K562 (cell line): ENCODE results near the gene PYY. TPM values are rescaled to one million over a fixed set of nuclear protein-coding genes. Genes with fewer than 3 reads are reported as not detected.

Experiments
- ATAC-seq: fragments of 200-7000 bp; cut with Tn5 transposase; 3 replicates; pipeline ENCODE4 v1.9.1; 2020; ENCODE audit warnings: moderate library complexity
- BruUV-seq: library from RNA; stranded (reverse); fragments of 400-500 nt; replicated peaks from 2 replicates; lab custom pipeline; 2021; lab: Mats Ljungman, UMichigan
- CTCF ChIA-PET: fragments of 300-600 bp; formaldehyde crosslinking; extraction: SDS; loops from one replicate; lab custom pipeline; 2021; ENCODE audit warnings: low intra/inter-chr PET ratio; lab: Yijun Ruan, JAX
- POLR2A ChIA-PET: fragments of 300-600, 350-650 bp; sonication (Branson Sonifier 250); formaldehyde crosslinking; extraction: SDS; loops from one replicate; lab custom pipeline; 2021; ENCODE audit warnings: antibody characterized with exemption, inconsistent platforms; lab: Yijun Ruan, JAX
- DNase-seq, 4 experiments: peaks; one replicate each; pipeline versions ENCODE4 v3.0.0 to v3.0.0-alpha.2; 2011 to 2018; ENCODE audit warnings: low spot score in 3 of 4, mixed read lengths in 3 of 4; ENCODE audit errors: extremely low read depth in 1 of 4
- FAIRE-seq: peaks from 2 replicates; lab custom pipeline; 2011; peaks lifted over from hg19 to GRCh38; lab: Jason Lieb, UNC
- H2AFZ ChIP-seq: 2 replicates; pipeline ENCODE4 v1.6.0; 2011; ENCODE audit warnings: low read depth, low read length, control low read depth, inconsistent platforms
- H3K27ac ChIP-seq: fragments of 200-600 bp; 3 replicates; pipeline ENCODE4 v1.8.0; 2011; ENCODE audit warnings: low read depth, mild to moderate bottlenecking, control low read depth, inconsistent platforms, low read length, moderate library complexity, mixed read lengths; ENCODE audit errors: extremely low read depth
- H3K27me3 ChIP-seq, 2 experiments: fragments of 300-600 bp in 1 of 2; 2 replicates in 1 of 2; 3 replicates in 1 of 2; pipeline versions ENCODE4 v1.6.0 to v1.8.0; 2011; ENCODE audit warnings: inconsistent platforms in 2 of 2, low read length in 2 of 2, mild to moderate bottlenecking in 1 of 2, mixed read lengths in 1 of 2, moderate library complexity in 1 of 2; ENCODE audit not compliant: control insufficient read depth in 2 of 2, insufficient read depth in 2 of 2
- H3K36me3 ChIP-seq: fragments of 300-600 bp; 3 replicates; pipeline ENCODE4 v1.8.0; 2011; ENCODE audit warnings: mild to moderate bottlenecking, low read length, inconsistent platforms; ENCODE audit not compliant: control insufficient read depth, insufficient read depth
- H3K4me1 ChIP-seq, 2 experiments: fragments of 200-600 bp in 1 of 2; replicated peaks in 1 of 2; 2 replicates in 1 of 2; 3 replicates in 1 of 2; pipeline versions ENCODE4 v1.5.1 to v1.8.0; 2011; ENCODE audit warnings: inconsistent platforms in 2 of 2, low read length in 2 of 2, mild to moderate bottlenecking in 1 of 2, mixed read lengths in 1 of 2, moderate library complexity in 1 of 2; ENCODE audit not compliant: control insufficient read depth in 2 of 2, insufficient read depth in 2 of 2
- H3K4me2 ChIP-seq: 2 replicates; pipeline ENCODE4 v1.6.1; 2011; ENCODE audit warnings: low read length, control low read depth, inconsistent platforms, mixed read lengths; ENCODE audit not compliant: insufficient read depth
- H3K4me3 ChIP-seq: fragments of 200-600 bp; sonication (generic), shearing (Covaris generic); 2 replicates; pipeline ENCODE4 v1.5.1; 2016; ENCODE audit warnings: control low read depth, inconsistent platforms
- H3K79me2 ChIP-seq: fragments of 200-600 bp; 3 replicates; pipeline ENCODE4 v1.8.0; 2011; ENCODE audit warnings: low read length, inconsistent platforms; ENCODE audit not compliant: control insufficient read depth, insufficient read depth
- H3K9ac ChIP-seq, 2 experiments: 2 replicates each; pipeline versions ENCODE4 v1.6.0 to v1.6.1; 2011; ENCODE audit warnings: low read depth in 2 of 2, low read length in 2 of 2, control low read depth in 1 of 2, inconsistent platforms in 1 of 2, mild to moderate bottlenecking in 1 of 2, mixed read lengths in 1 of 2; ENCODE audit not compliant: insufficient read depth in 1 of 2
- H3K9me1 ChIP-seq: one replicate; pipeline ENCODE4 v1.6.0; 2011; ENCODE audit warnings: inconsistent platforms, mild to moderate bottlenecking, low read length, moderate library complexity; ENCODE audit not compliant: control insufficient read depth, insufficient read depth
- H3K9me3 ChIP-seq: replicated peaks from 2 replicates; pipeline ENCODE4 v1.5.1; 2011; ENCODE audit warnings: low read depth, low read length, inconsistent platforms; ENCODE audit not compliant: control insufficient read depth, insufficient read depth
- H4K20me1 ChIP-seq: replicated peaks from 2 replicates; pipeline ENCODE4 v1.6.1; 2011; ENCODE audit warnings: low read length, inconsistent platforms, mixed read lengths; ENCODE audit not compliant: control insufficient read depth, insufficient read depth
- CAMTA2 ChIP-seq: fragments of 250-450 bp; sonication (Bioruptor Pico); conservative IDR thresholded peaks from 2 replicates; pipeline ENCODE4 v1.5.1; 2022
- ELF1 ChIP-seq: fragments of 200-800 bp; sonication (Bioruptor generic); IDR thresholded peaks from 2 replicates; pipeline ENCODE4 v1.6.1; 2016; ENCODE audit warnings: missing genetic modification characterization, missing compliant biosample characterization
- L3MBTL2 ChIP-seq: fragments of 450-650 bp; IDR thresholded peaks from 2 replicates; pipeline ENCODE4 v1.6.1; 2016; ENCODE audit warnings: mild to moderate bottlenecking, moderate library complexity
- MNT ChIP-seq, 2 experiments: fragments of 450-650 bp; conservative IDR thresholded peaks; 2 replicates each; pipeline ENCODE4 v1.6.1; 2017; ENCODE audit warnings: mild to moderate bottlenecking in 2 of 2, moderate library complexity in 2 of 2
- NCOA4 ChIP-seq: fragments of 450-650 bp; IDR thresholded peaks from 2 replicates; pipeline ENCODE4 v1.6.1; 2018; ENCODE audit warnings: mild to moderate bottlenecking; ENCODE audit not compliant: partially characterized antibody
- NFXL1 ChIP-seq: fragments of 450-650 bp; formaldehyde crosslinking; IDR thresholded peaks from 2 replicates; pipeline ENCODE4 v1.4.0; 2021; ENCODE audit warnings: mild to moderate bottlenecking
- PHB2 ChIP-seq: fragments of 450-650 bp; IDR thresholded peaks from 2 replicates; pipeline ENCODE4 v1.6.1; 2017; ENCODE audit warnings: low read depth
- RBM39 ChIP-seq: fragments of 200-400 bp; formaldehyde crosslinking; optimal IDR thresholded peaks from 2 replicates; pipeline ENCODE3; 2018; ENCODE audit warnings: low read depth, low read length
- SAFB ChIP-seq: fragments of 200-400 bp; formaldehyde crosslinking; IDR thresholded peaks from 2 replicates; pipeline ENCODE4 v1.6.1; 2017; ENCODE audit warnings: low read depth, low read length, borderline replicate concordance
- SNIP1 ChIP-seq: fragments of 450-650 bp; IDR thresholded peaks from 2 replicates; pipeline ENCODE4 v1.7.1; 2017; ENCODE audit warnings: low read depth, mild to moderate bottlenecking
- TGIF2 ChIP-seq: sonication (generic); formaldehyde crosslinking; IDR thresholded peaks from 2 replicates; pipeline ENCODE4 v1.8.1; 2022; ENCODE audit warnings: mild to moderate bottlenecking, missing genetic modification reagents, moderate library complexity
- THAP12 ChIP-seq: fragments of 250-450 bp; sonication (Bioruptor Pico); IDR thresholded peaks from 2 replicates; pipeline ENCODE4 v1.9.0; 2021; ENCODE audit warnings: mild to moderate bottlenecking, inconsistent platforms
- ZKSCAN8 ChIP-seq: fragments of 200-800 bp; sonication (Bioruptor generic); IDR thresholded peaks from 2 replicates; pipeline ENCODE4 v1.6.1; 2016; ENCODE audit warnings: missing genetic modification characterization, missing compliant biosample characterization
- ZNF212 ChIP-seq: fragments of 450-650 bp; formaldehyde crosslinking; IDR thresholded peaks from 2 replicates; pipeline ENCODE4 v1.4.0; 2020; ENCODE audit warnings: mild to moderate bottlenecking
- ZNF584 ChIP-seq: fragments of 200-800 bp; sonication (Bioruptor generic); IDR thresholded peaks from 2 replicates; pipeline ENCODE4 v1.6.1; 2016; ENCODE audit warnings: low read depth, mild to moderate bottlenecking, missing genetic modification characterization, missing compliant biosample characterization
- WGBS: fragments of 100-300 bp; shearing (Covaris generic); methylation state at CpG from one replicate; pipeline ENCODE4 v1.1.6; 2016; ENCODE audit warnings: low coverage, mixed read lengths; ENCODE audit not compliant: insufficient coverage; ENCODE audit errors: missing lambda C conversion rate; 5-methylcytosine and 5-hydroxymethylcytosine counted together
- in situ Hi-C: fragments of 300-500 bp; cut with MboI; formaldehyde crosslinking; loops from 4 replicates; pipeline ENCODE4 v1.15.0; 2018; ENCODE audit warnings: inconsistent platforms, mixed read lengths
- intact Hi-C: fragments of 100-400 bp; cut with micrococcal nuclease; formaldehyde crosslinking; loops from 2 replicates; pipeline ENCODE4 v1.14.2; 2022
- polyA plus RNA-seq, 8 experiments: library from polyadenylated mRNA; depleted of rRNA in 4 of 8; stranded (reverse) in 5 of 8; unstranded in 3 of 8; fragments of >200 nt; fragmentation: Nextera tagmentation in 2 of 8; fragmentation: Illumina TruSeq in 1 of 8; extraction: Ambion mirVana in 2 of 8; extraction: Trizol in 1 of 8; gene quantifications; 2 replicates each; pipeline versions ENCODE4 v1.2.1 to v1.2.3, GENCODE V29; 2011 to 2014; ENCODE audit warnings: inconsistent platforms in 1 of 8, missing spikeins in 1 of 8
- total RNA-seq, 7 experiments: library from RNA; depleted of rRNA in 6 of 7; stranded (reverse); fragments of >200 nt in 6 of 7; fragmentation: Illumina TruSeq in 2 of 7; extraction: Trizol in 2 of 7; gene quantifications; 2 replicates each; pipeline versions ENCODE4 v1.2.1 to v1.2.3, GENCODE V29; 2011 to 2021; ENCODE audit warnings: low replicate concordance in 1 of 7
- TF ChIP-seq, protein P1 (sequence below): sonication (generic); formaldehyde crosslinking; IDR thresholded peaks from 2 replicates; pipeline ENCODE4 v1.8.0; 2023; ENCODE audit warnings: mild to moderate bottlenecking, missing genetic modification reagents
- TF ChIP-seq, protein P2 (sequence below): fragments of 250-450 bp; sonication (Bioruptor Pico); IDR thresholded peaks from 2 replicates; pipeline ENCODE4 v1.5.0; 2020; ENCODE audit warnings: mild to moderate bottlenecking

PYY gene
- total and polyA plus RNA-seq, 9 of the 15 experiments (the other 6 are each of a cell fraction or from before 2014, with no cell fraction given) = not detected

DNA sequence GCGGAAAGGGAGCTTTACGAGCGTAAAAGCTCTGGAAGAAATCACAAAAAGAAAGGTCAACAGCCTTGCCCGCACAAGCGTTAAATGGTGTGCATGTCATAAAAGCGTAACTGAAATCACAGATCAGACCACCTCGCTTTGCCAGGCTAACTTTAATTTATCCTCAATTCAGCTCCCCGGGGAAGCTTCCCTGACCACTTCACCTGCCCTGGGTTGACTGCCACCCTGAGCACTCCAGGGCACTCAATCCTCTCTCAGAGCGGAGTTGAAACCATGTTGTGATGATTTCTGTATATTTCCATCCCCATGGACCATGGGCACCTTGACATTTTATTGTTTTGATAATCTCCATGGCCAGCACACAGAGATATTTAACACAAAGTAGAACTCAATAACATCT is 34.6 kb upstream of the PYY start:
- H2AFZ ChIP-seq = no peak overlapping the region
- FAIRE-seq (no peak), DNase-seq (no peak), ATAC-seq (no peak)
- H3K4me3 ChIP-seq = no peak overlapping the region
- intact Hi-C loops (no loop called here), in situ Hi-C loops (no loop called here)
- BruUV-seq = no TSS peak
- H3K9me3 ChIP-seq = no peaks in the 10 kb centered on the region
- H3K4me1 ChIP-seq = peaks cover 3 to 10% of the 10 kb centered on the region in 2 experiments
- no peak overlapping the region for H3K9ac ChIP-seq
- H4K20me1 ChIP-seq = peaks cover 10% of the 10 kb centered on the region; the same call in 1 of the 2 replicates
- no peak overlapping the region for H3K4me2 ChIP-seq
- ChIA-PET POLR2A (interaction anchor here (1.1 kb wide), 1 partner anchor 12 kb away, joined by 3 read pairs; no protein-coding TSS in a partner anchor), CTCF (interaction anchor here (0.6 to 0.7 kb wide), 2 partner anchors 50 to 294 kb away, joined by 3 read pairs; no protein-coding TSS in a partner anchor)
- H3K36me3 ChIP-seq = no peaks in the 10 kb centered on the region
- no peaks in the 10 kb centered on the region for H3K9me1 ChIP-seq
- H3K27ac ChIP-seq = no peak overlapping the region
- H3K27me3 ChIP-seq = peaks cover 14 to 22% of the 10 kb centered on the region in 2 experiments
- WGBS = 22% methylated on average over 9 of the region's 9 CpGs
- H3K79me2 ChIP-seq = no peaks in the 10 kb centered on the region
- no peak for TF ChIP-seq NFXL1 (CRISPR knock-in tag)
- no peak for TF ChIP-seq L3MBTL2
- no peak for TF ChIP-seq SAFB
- no peak for TF ChIP-seq ZKSCAN8 (CRISPR knock-in tag)
- TF ChIP-seq THAP12 (CRISPR knock-in tag) = no peak
- no peak for TF ChIP-seq SNIP1
- TF ChIP-seq NCOA4 = no peak
- TF ChIP-seq, protein P1, sequence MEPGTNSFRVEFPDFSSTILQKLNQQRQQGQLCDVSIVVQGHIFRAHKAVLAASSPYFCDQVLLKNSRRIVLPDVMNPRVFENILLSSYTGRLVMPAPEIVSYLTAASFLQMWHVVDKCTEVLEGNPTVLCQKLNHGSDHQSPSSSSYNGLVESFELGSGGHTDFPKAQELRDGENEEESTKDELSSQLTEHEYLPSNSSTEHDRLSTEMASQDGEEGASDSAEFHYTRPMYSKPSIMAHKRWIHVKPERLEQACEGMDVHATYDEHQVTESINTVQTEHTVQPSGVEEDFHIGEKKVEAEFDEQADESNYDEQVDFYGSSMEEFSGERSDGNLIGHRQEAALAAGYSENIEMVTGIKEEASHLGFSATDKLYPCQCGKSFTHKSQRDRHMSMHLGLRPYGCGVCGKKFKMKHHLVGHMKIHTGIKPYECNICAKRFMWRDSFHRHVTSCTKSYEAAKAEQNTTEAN (CRISPR knock-in tag) = no peak
- no peak for TF ChIP-seq CAMTA2 (CRISPR knock-in tag)
- TF ChIP-seq ZNF212 (CRISPR knock-in tag) = no peak
- TF ChIP-seq, protein P2, sequence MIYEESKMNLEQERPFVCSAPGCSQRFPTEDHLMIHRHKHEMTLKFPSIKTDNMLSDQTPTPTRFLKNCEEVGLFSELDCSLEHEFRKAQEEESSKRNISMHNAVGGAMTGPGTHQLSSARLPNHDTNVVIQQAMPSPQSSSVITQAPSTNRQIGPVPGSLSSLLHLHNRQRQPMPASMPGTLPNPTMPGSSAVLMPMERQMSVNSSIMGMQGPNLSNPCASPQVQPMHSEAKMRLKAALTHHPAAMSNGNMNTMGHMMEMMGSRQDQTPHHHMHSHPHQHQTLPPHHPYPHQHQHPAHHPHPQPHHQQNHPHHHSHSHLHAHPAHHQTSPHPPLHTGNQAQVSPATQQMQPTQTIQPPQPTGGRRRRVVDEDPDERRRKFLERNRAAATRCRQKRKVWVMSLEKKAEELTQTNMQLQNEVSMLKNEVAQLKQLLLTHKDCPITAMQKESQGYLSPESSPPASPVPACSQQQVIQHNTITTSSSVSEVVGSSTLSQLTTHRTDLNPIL (CRISPR knock-in tag) = no peak
- no peak for TF ChIP-seq TGIF2
- no peak for TF ChIP-seq RBM39
- TF ChIP-seq PHB2 = no peak
- TF ChIP-seq MNT (conservative IDR thresholded peaks at IDR 0.05) = no peak
- no peak for TF ChIP-seq ZNF584 (CRISPR knock-in tag)
- no peak for TF ChIP-seq ELF1 (tag)
